ENCODE measurements around the gene IKZF3.

The IKZF3 gene

GRCh38 chr17:39719563-39720355 lies 144.4 kb downstream of the IKZF3 start (continued):
- no peak for TF ChIP-seq ZNF518A (tag by site-specific recombination; conservative IDR thresholded peaks at IDR 0.05; ENCODE audit: low read depth)

- Histone ChIP-seq H3K9me3 (ENCODE audit: control insufficient read depth, insufficient read depth, low read depth, low read length) (no peaks in the 10 kb centered on the region), H3K4me1 (ENCODE audit: control insufficient read depth, insufficient read depth, low read length) (no peaks in the 10 kb centered on the region), H3K4me3 (ENCODE audit: low read depth, low read length) (no peak overlapping the region), H3K36me3 (ENCODE audit: control insufficient read depth in 2 of 2, insufficient read depth in 1 of 2, low read length in 2 of 2) (peaks cover 14 to 67% of the 10 kb centered on the region in 2 experiments; a peak in 2 of 3 replicates), H3K27ac (ENCODE audit: extremely low read depth, low read depth, low read length) (no peak overlapping the region)
- ChIA-PET CTCF (interaction anchor here (2.2 kb wide), 1 partner anchor 96 kb away, joined by 8 read pairs; no protein-coding TSS in a partner anchor), POLR2A (interaction anchor here (1.5 kb wide), 1 partner anchor 18 kb away, joined by 5 read pairs; the partner anchor contains the start of gene ERBB2)
- TF ChIP-seq ZNF394 (tag by site-specific recombination; IDR thresholded peaks at IDR 0.05; ENCODE audit: borderline replicate concordance), result no peak
- no peak for TF ChIP-seq KLF16 (tag by site-specific recombination; IDR thresholded peaks at IDR 0.05)
- TF ChIP-seq MEIS1 (CRISPR knock-in tag; IDR thresholded peaks at IDR 0.05; ENCODE audit: borderline replicate concordance), result no peak
- no peak for TF ChIP-seq TCF7L2 (IDR thresholded peaks at IDR 0.05; ENCODE audit: borderline replicate concordance, low read depth, low read length)
- TF ChIP-seq ZNF580 (tag by site-specific recombination; IDR thresholded peaks at IDR 0.05), result no peak
- TF ChIP-seq ZBTB21 (tag by site-specific recombination; IDR thresholded peaks at IDR 0.05), result no peak
- TF ChIP-seq ZNF585B (tag by site-specific recombination; IDR thresholded peaks at IDR 0.05), result no peak
- TF ChIP-seq ZNF555 (tag by site-specific recombination; conservative IDR thresholded peaks at IDR 0.05), result no peak
- TF ChIP-seq HOXC10 (CRISPR knock-in tag; IDR thresholded peaks at IDR 0.05), result no peak
- no peak for TF ChIP-seq ZBTB7A (tag by site-specific recombination; IDR thresholded peaks at IDR 0.05; ENCODE audit: low read depth)
- no peak for TF ChIP-seq ZNF266 (tag by site-specific recombination; IDR thresholded peaks at IDR 0.05; ENCODE audit: low read depth)
- no peak for TF ChIP-seq YY1 (tag by site-specific recombination; IDR thresholded peaks at IDR 0.05)
- no peak for TF ChIP-seq REPIN1 (tag by site-specific recombination; IDR thresholded peaks at IDR 0.05; ENCODE audit: low read depth)
- no peak for TF ChIP-seq ZNF600 (tag by site-specific recombination; IDR thresholded peaks at IDR 0.05)
Measured at GRCh38 chr17:39717660-39718059, 146.5 kb downstream of the IKZF3 start.

GRCh38 chr17:39716879-39717536 lies 147.1 kb downstream of the IKZF3 start:
- no peaks in the 10 kb centered on the region for H3K4me1 ChIP-seq (ENCODE audit: control insufficient read depth, insufficient read depth, low read length)
- ChIA-PET CTCF (no interaction called here), POLR2A (no interaction called here)
- peak; percentile 18; the same call in 1 of the 2 replicates for TF ChIP-seq GLIS2 (tag by site-specific recombination; IDR thresholded peaks at IDR 0.05)
- no peak for TF ChIP-seq ZNF423 (tag by site-specific recombination; IDR thresholded peaks at IDR 0.05)
- H3K4me3 ChIP-seq (ENCODE audit: low read depth, low read length), result no peak overlapping the region
- no peak overlapping the region for H3K27ac ChIP-seq (ENCODE audit: extremely low read depth, low read depth, low read length)
- no peaks in the 10 kb centered on the region for H3K9me3 ChIP-seq (ENCODE audit: control insufficient read depth, insufficient read depth, low read depth, low read length)
- H3K36me3 ChIP-seq (ENCODE audit: control insufficient read depth in 2 of 2, insufficient read depth in 1 of 2, low read length in 2 of 2), result peaks cover 14 to 71% of the 10 kb centered on the region in 2 experiments; a peak in 2 of 3 replicates
